K562 (cell line): ENCODE results near the gene CENPH. TPM values are rescaled to one million over a fixed set of nuclear protein-coding genes. Genes with fewer than 3 reads are reported as not detected.

Source experiments
- CHD1 ChIP-seq: fragments of 200-600 bp; sonication (generic); IDR thresholded peaks from one replicate; pipeline ENCODE4 v1.6.1; 2012; ENCODE audit warnings: mild to moderate bottlenecking, moderate library complexity, low read length, inconsistent platforms
- CREB1 ChIP-seq, 2 experiments: sonication (generic) in 1 of 2; formaldehyde crosslinking in 1 of 2; IDR thresholded peaks; 2 replicates each; pipeline versions ENCODE4 v1.6.1 to v1.8.0; 2012 to 2022; ENCODE audit warnings: inconsistent platforms in 1 of 2, mild to moderate bottlenecking in 1 of 2, missing genetic modification reagents in 1 of 2, moderate library complexity in 1 of 2
- ELF2 ChIP-seq: fragments of 250-450 bp; sonication (Bioruptor Pico); IDR thresholded peaks from 2 replicates; pipeline ENCODE4 v1.5.0; 2021; ENCODE audit warnings: mild to moderate bottlenecking
- ESRRA ChIP-seq: fragments of 450-650 bp; IDR thresholded peaks from 2 replicates; pipeline ENCODE4 v1.6.1; 2014; ENCODE audit warnings: low read depth, mild to moderate bottlenecking, moderate library complexity, borderline replicate concordance
- FOS ChIP-seq: IDR thresholded peaks from 3 replicates; pipeline ENCODE4 v1.6.1; 2011; ENCODE audit not compliant: insufficient read length; ENCODE audit errors: extremely low read depth
- GABPB1 ChIP-seq: sonication (generic); formaldehyde crosslinking; IDR thresholded peaks from 2 replicates; pipeline ENCODE4 v1.8.0; 2022; ENCODE audit warnings: mild to moderate bottlenecking, missing genetic modification reagents
- HDAC2 ChIP-seq: fragments of 450-650 bp; IDR thresholded peaks from 2 replicates; pipeline ENCODE4 v1.6.1; 2016; ENCODE audit warnings: mild to moderate bottlenecking
- KLF1 ChIP-seq: fragments of 450-650 bp; IDR thresholded peaks from 2 replicates; pipeline ENCODE4 v1.6.1; 2016; ENCODE audit warnings: missing genetic modification characterization, missing compliant biosample characterization
- MTA3 ChIP-seq: fragments of 450-650 bp; formaldehyde crosslinking; IDR thresholded peaks from 2 replicates; pipeline ENCODE4 v1.6.1; 2017; ENCODE audit warnings: mild to moderate bottlenecking, borderline replicate concordance
- PHTF2 ChIP-seq: fragments of 250-450 bp; sonication (Bioruptor Pico); IDR thresholded peaks from 2 replicates; pipeline ENCODE4 v1.5.0; 2021; ENCODE audit warnings: mild to moderate bottlenecking
- RB1 ChIP-seq: fragments of 450-650 bp; IDR thresholded peaks from 2 replicates; pipeline ENCODE4 v1.6.1; 2017; ENCODE audit warnings: low read depth, mild to moderate bottlenecking
- RBM14 ChIP-seq: fragments of 200-400 bp; formaldehyde crosslinking; IDR thresholded peaks from 2 replicates; pipeline ENCODE4 v1.6.1; 2018; ENCODE audit warnings: low read depth, mild to moderate bottlenecking, low read length, moderate library complexity, borderline replicate concordance; ENCODE audit not compliant: insufficient read depth
- SMARCC2 ChIP-seq: fragments of 450-650 bp; IDR thresholded peaks from 2 replicates; pipeline ENCODE4 v1.6.1; 2017; ENCODE audit warnings: antibody characterized with exemption, moderate library complexity, mild to moderate bottlenecking, low read depth
- SMARCE1 ChIP-seq: fragments of 450-650 bp; IDR thresholded peaks from 2 replicates; pipeline ENCODE4 v1.7.1; 2016; ENCODE audit warnings: mild to moderate bottlenecking
- STAT5A ChIP-seq: IDR thresholded peaks from 2 replicates; pipeline ENCODE4 v1.6.1; 2012; ENCODE audit warnings: low read length, inconsistent platforms, borderline replicate concordance
- TAF1 ChIP-seq: IDR thresholded peaks from 2 replicates; pipeline ENCODE4 v1.6.1; 2011; ENCODE audit warnings: mild to moderate bottlenecking, low read length, moderate library complexity; ENCODE audit not compliant: insufficient read depth, control insufficient read depth, severe bottlenecking; ENCODE audit errors: extremely low read depth
- TRIM24 ChIP-seq, 2 experiments: fragments of 450-650 bp; IDR thresholded peaks; 2 replicates each; pipeline ENCODE4 v1.6.1; 2016
- VEZF1 ChIP-seq: fragments of 200-800 bp; sonication (Bioruptor generic); IDR thresholded peaks from 2 replicates; pipeline ENCODE4 v1.6.1; 2017; ENCODE audit warnings: missing genetic modification characterization, missing compliant biosample characterization
- XRCC3 ChIP-seq: fragments of 450-650 bp; IDR thresholded peaks from 2 replicates; pipeline ENCODE4 v1.6.1; 2017; ENCODE audit warnings: mild to moderate bottlenecking, moderate library complexity
- polyA plus RNA-seq, 8 experiments: library from polyadenylated mRNA; depleted of rRNA in 4 of 8; stranded (reverse) in 5 of 8; unstranded in 3 of 8; fragments of >200 nt; fragmentation: Nextera tagmentation in 2 of 8; fragmentation: Illumina TruSeq in 1 of 8; extraction: Ambion mirVana in 2 of 8; extraction: Trizol in 1 of 8; gene quantifications; 2 replicates each; pipeline versions ENCODE4 v1.2.1 to v1.2.3, GENCODE V29; 2011 to 2014; ENCODE audit warnings: inconsistent platforms in 1 of 8, missing spikeins in 1 of 8
- total RNA-seq, 7 experiments: library from RNA; depleted of rRNA in 6 of 7; stranded (reverse); fragments of >200 nt in 6 of 7; fragmentation: Illumina TruSeq in 2 of 7; extraction: Trizol in 2 of 7; gene quantifications; 2 replicates each; pipeline versions ENCODE4 v1.2.1 to v1.2.3, GENCODE V29; 2011 to 2021; ENCODE audit warnings: low replicate concordance in 1 of 7
- TF ChIP-seq, protein P1 (sequence below): fragments of 450-650 bp; IDR thresholded peaks from 2 replicates; pipeline ENCODE4 v1.6.1; 2016; ENCODE audit warnings: low read depth, mild to moderate bottlenecking, moderate library complexity
- TF ChIP-seq, protein P2 (sequence below): fragments of 450-650 bp; conservative IDR thresholded peaks from 2 replicates; pipeline ENCODE4 v1.6.1; 2016; ENCODE audit warnings: missing genetic modification characterization, low read depth, mild to moderate bottlenecking, missing compliant biosample characterization, moderate library complexity
- TF ChIP-seq, protein P3 (sequence below): fragments of 450-650 bp; IDR thresholded peaks from 2 replicates; pipeline ENCODE4 v1.6.1; 2016; ENCODE audit warnings: mild to moderate bottlenecking

CENPH gene
- total and polyA plus RNA-seq, 9 of the 15 experiments (the other 6 are each of a cell fraction or from before 2014, with no cell fraction given), result 10.5 to 124 (median 74.9) TPM

- peak; percentile 64; the same call in 1 of the 2 replicates for TF ChIP-seq HDAC2
- peak; percentile 64 for TF ChIP-seq CREB1 (IDR thresholded peaks at IDR 0.05)
- TF ChIP-seq CREB1 (CRISPR knock-in tag; IDR thresholded peaks at IDR 0.05), result peak; percentile 82; the same call in 1 of the 2 replicates
- TF ChIP-seq, protein P1, sequence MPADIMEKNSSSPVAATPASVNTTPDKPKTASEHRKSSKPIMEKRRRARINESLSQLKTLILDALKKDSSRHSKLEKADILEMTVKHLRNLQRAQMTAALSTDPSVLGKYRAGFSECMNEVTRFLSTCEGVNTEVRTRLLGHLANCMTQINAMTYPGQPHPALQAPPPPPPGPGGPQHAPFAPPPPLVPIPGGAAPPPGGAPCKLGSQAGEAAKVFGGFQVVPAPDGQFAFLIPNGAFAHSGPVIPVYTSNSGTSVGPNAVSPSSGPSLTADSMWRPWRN, result no peak
- peak; percentile 76; the same call in 1 of the 2 replicates for TF ChIP-seq MTA3
- no peak for TF ChIP-seq XRCC3
- TF ChIP-seq, protein P2, sequence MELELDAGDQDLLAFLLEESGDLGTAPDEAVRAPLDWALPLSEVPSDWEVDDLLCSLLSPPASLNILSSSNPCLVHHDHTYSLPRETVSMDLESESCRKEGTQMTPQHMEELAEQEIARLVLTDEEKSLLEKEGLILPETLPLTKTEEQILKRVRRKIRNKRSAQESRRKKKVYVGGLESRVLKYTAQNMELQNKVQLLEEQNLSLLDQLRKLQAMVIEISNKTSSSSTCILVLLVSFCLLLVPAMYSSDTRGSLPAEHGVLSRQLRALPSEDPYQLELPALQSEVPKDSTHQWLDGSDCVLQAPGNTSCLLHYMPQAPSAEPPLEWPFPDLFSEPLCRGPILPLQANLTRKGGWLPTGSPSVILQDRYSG (tag), result no peak
- 0 out of 2 replicates have a peak, but pooled peaks have one; percentile 2 for TF ChIP-seq RB1
- no peak for TF ChIP-seq TRIM24 (IDR thresholded peaks at IDR 0.05)
- TF ChIP-seq ELF2 (CRISPR knock-in tag), result 0 out of 2 replicates have a peak, but pooled peaks have one; percentile 28
- no peak for TF ChIP-seq CHD1
- TF ChIP-seq VEZF1 (CRISPR knock-in tag), result peak; percentile 61
- no peak for TF ChIP-seq SMARCC2
- TF ChIP-seq PHTF2 (CRISPR knock-in tag), result no peak
- peak; percentile 90 for TF ChIP-seq ESRRA
- peak; percentile 77 for TF ChIP-seq FOS
- TF ChIP-seq KLF1, result 0 out of 2 replicates have a peak, but pooled peaks have one; percentile 44
- peak; percentile 84 for TF ChIP-seq GABPB1 (CRISPR knock-in tag)
- TF ChIP-seq RBM14, result no peak
- no peak for TF ChIP-seq STAT5A
- no peak for TF ChIP-seq SMARCE1
- TF ChIP-seq, protein P3, sequence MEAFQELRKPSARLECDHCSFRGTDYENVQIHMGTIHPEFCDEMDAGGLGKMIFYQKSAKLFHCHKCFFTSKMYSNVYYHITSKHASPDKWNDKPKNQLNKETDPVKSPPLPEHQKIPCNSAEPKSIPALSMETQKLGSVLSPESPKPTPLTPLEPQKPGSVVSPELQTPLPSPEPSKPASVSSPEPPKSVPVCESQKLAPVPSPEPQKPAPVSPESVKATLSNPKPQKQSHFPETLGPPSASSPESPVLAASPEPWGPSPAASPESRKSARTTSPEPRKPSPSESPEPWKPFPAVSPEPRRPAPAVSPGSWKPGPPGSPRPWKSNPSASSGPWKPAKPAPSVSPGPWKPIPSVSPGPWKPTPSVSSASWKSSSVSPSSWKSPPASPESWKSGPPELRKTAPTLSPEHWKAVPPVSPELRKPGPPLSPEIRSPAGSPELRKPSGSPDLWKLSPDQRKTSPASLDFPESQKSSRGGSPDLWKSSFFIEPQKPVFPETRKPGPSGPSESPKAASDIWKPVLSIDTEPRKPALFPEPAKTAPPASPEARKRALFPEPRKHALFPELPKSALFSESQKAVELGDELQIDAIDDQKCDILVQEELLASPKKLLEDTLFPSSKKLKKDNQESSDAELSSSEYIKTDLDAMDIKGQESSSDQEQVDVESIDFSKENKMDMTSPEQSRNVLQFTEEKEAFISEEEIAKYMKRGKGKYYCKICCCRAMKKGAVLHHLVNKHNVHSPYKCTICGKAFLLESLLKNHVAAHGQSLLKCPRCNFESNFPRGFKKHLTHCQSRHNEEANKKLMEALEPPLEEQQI, result 0 out of 2 replicates have a peak, but pooled peaks have one; percentile 57
- peak; percentile 75 for TF ChIP-seq TAF1
These were observed 28.5 kb downstream of the CENPH start (continued) for GRCh38 chr5:69217548-69218526.
